HepG2 (cell line): Measurements from ENCODE around the gene SURF2. TPM values are rescaled to one million over a fixed set of nuclear protein-coding genes. Genes with fewer than 3 reads are reported as not detected.
A peak's percentile ranks its signal among the peaks of the same experiment; 100 is the strongest.

Experiments used
- AHDC1 ChIP-seq: sonication (generic); formaldehyde crosslinking; IDR thresholded peaks from 2 replicates; pipeline ENCODE4 v1.5.1; 2020; ENCODE audit warnings: mild to moderate bottlenecking, missing genetic modification reagents, borderline replicate concordance
- ATAD3A ChIP-seq: sonication (generic); formaldehyde crosslinking; IDR thresholded peaks from 2 replicates; pipeline ENCODE4 v1.4.0; 2020; ENCODE audit warnings: missing genetic modification reagents
- CBX1 ChIP-seq: IDR thresholded peaks from one replicate; pipeline ENCODE4 v1.6.1; 2016; ENCODE audit warnings: antibody characterized with exemption, low read depth
- ELF3 ChIP-seq: IDR thresholded peaks from 2 replicates; pipeline ENCODE4 v1.6.1; 2016; ENCODE audit warnings: missing genetic modification reagents, missing compliant biosample characterization
- PHF5A ChIP-seq: IDR thresholded peaks from one replicate; pipeline ENCODE4 v1.6.1; 2018; ENCODE audit warnings: low read depth, missing genetic modification reagents; ENCODE audit not compliant: unreplicated experiment
- PTBP1 ChIP-seq: fragments of 200-400 bp; formaldehyde crosslinking; IDR thresholded peaks from 2 replicates; pipeline ENCODE4 v1.6.1; 2018; ENCODE audit warnings: low read length, low read depth; ENCODE audit not compliant: poor library complexity, severe bottlenecking
- YEATS4 ChIP-seq: sonication (generic); formaldehyde crosslinking; IDR thresholded peaks from 2 replicates; pipeline ENCODE4 v1.4.0; 2020; ENCODE audit warnings: missing genetic modification reagents, borderline replicate concordance
- ZBTB26 ChIP-seq: IDR thresholded peaks from 2 replicates; pipeline ENCODE4 v1.6.1; 2016; ENCODE audit warnings: missing compliant biosample characterization, missing genetic modification reagents, borderline replicate concordance
- ZNF136 ChIP-seq: sonication (generic); formaldehyde crosslinking; IDR thresholded peaks from 2 replicates; pipeline ENCODE4 v1.8.1; 2022; ENCODE audit warnings: low read depth, mild to moderate bottlenecking, moderate library complexity, missing genetic modification reagents
- ZNF713 ChIP-seq: sonication (generic); formaldehyde crosslinking; IDR thresholded peaks from 2 replicates; pipeline ENCODE4 v1.4.0; 2020; ENCODE audit warnings: mild to moderate bottlenecking, missing genetic modification reagents
- ZNF775 ChIP-seq: sonication (generic); formaldehyde crosslinking; IDR thresholded peaks from 2 replicates; pipeline ENCODE4 v1.4.0; 2020; ENCODE audit warnings: missing genetic modification reagents, mild to moderate bottlenecking, moderate library complexity, borderline replicate concordance
- polyA plus RNA-seq, 8 experiments: library from polyadenylated mRNA; depleted of rRNA in 3 of 8; stranded (reverse) in 7 of 8; unstranded in 1 of 8; fragments of >200 nt; fragmentation: Illumina TruSeq in 4 of 8; extraction: Trizol in 4 of 8; gene quantifications; 2 replicates each; pipeline versions ENCODE4 v1.2.1 to v1.2.3, GENCODE V29; 2011 to 2016; ENCODE audit warnings: low read depth in 4 of 8, missing spikeins in 1 of 8, mixed read lengths in 1 of 8; ENCODE audit not compliant: insufficient read depth in 1 of 8
- total RNA-seq, 5 experiments: library from RNA; depleted of rRNA; stranded (reverse); fragments of >200 nt; fragmentation: Illumina TruSeq; extraction: Trizol; gene quantifications; 2 replicates each; pipeline ENCODE4 v1.2.3, GENCODE V29; 2016; ENCODE audit warnings: low read depth in 1 of 5
- TF ChIP-seq, protein P1 (sequence below): sonication (generic); formaldehyde crosslinking; IDR thresholded peaks from 2 replicates; pipeline ENCODE4 v1.9.0; 2021; ENCODE audit warnings: missing genetic modification reagents, borderline replicate concordance
- TF ChIP-seq, protein P2 (sequence below): sonication (generic); formaldehyde crosslinking; IDR thresholded peaks from 2 replicates; pipeline ENCODE4 v1.5.0; 2020; ENCODE audit warnings: missing genetic modification reagents
- TF ChIP-seq, protein P3 (sequence below): sonication (generic); formaldehyde crosslinking; IDR thresholded peaks from 2 replicates; pipeline ENCODE4 v1.9.0; 2021; ENCODE audit warnings: missing genetic modification reagents, borderline replicate concordance

SURF2 gene
- total and polyA plus RNA-seq, 2 of the 13 experiments (the other 11 are each of a cell fraction or from before 2014, with no cell fraction given), result 6.3 to 13.6 TPM

DNA sequence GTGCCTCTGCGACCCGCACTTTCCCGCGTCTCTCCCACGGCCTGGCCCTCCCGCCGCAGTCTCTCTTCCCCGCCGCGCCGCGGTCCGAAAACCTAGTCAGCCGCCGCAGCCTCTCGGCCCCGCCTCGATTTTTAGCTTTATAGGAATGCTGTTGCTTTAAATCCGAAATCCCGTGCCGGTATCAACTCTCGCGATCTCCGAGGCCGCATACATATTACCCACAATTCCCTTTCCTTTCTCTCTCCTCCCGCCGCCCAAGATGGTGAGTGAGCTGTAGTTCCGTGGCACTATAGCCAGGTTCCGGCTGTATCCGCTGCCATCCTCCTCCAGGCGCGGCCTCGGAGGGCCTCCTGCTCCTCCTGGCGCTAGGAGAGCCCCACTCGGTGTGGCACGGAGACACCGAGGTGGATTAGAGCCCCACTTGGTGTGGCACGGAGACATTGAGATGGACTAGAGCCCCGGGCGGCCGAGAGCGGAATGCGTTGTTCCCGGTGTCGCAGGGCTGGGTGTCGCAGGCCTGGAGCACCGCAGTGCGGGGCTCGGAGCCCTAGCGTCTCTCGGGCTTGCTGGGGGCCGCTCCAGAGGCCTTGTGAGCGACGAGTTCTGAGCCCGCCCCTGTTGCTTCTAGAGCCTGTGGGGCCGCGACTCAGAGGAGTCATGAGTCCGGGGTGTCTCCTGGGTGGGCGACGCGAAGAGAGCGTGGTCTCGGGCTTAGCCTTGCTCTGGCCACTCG, 8.2 kb upstream of the SURF2 start, which contains the start of the genes MED22 and RPL7A (continued):
- TF ChIP-seq, protein P1, sequence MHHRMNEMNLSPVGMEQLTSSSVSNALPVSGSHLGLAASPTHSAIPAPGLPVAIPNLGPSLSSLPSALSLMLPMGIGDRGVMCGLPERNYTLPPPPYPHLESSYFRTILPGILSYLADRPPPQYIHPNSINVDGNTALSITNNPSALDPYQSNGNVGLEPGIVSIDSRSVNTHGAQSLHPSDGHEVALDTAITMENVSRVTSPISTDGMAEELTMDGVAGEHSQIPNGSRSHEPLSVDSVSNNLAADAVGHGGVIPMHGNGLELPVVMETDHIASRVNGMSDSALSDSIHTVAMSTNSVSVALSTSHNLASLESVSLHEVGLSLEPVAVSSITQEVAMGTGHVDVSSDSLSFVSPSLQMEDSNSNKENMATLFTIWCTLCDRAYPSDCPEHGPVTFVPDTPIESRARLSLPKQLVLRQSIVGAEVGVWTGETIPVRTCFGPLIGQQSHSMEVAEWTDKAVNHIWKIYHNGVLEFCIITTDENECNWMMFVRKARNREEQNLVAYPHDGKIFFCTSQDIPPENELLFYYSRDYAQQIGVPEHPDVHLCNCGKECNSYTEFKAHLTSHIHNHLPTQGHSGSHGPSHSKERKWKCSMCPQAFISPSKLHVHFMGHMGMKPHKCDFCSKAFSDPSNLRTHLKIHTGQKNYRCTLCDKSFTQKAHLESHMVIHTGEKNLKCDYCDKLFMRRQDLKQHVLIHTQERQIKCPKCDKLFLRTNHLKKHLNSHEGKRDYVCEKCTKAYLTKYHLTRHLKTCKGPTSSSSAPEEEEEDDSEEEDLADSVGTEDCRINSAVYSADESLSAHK (CRISPR knock-in tag), result no peak
- TF ChIP-seq CBX1, result no peak
- TF ChIP-seq ATAD3A (CRISPR knock-in tag), result no peak
- TF ChIP-seq ZNF775 (CRISPR knock-in tag), result no peak
- no peak for TF ChIP-seq AHDC1 (CRISPR knock-in tag)
- TF ChIP-seq, protein P2, sequence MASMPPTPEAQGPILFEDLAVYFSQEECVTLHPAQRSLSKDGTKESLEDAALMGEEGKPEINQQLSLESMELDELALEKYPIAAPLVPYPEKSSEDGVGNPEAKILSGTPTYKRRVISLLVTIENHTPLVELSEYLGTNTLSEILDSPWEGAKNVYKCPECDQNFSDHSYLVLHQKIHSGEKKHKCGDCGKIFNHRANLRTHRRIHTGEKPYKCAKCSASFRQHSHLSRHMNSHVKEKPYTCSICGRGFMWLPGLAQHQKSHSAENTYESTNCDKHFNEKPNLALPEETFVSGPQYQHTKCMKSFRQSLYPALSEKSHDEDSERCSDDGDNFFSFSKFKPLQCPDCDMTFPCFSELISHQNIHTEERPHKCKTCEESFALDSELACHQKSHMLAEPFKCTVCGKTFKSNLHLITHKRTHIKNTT, result no peak
- TF ChIP-seq, protein P3, sequence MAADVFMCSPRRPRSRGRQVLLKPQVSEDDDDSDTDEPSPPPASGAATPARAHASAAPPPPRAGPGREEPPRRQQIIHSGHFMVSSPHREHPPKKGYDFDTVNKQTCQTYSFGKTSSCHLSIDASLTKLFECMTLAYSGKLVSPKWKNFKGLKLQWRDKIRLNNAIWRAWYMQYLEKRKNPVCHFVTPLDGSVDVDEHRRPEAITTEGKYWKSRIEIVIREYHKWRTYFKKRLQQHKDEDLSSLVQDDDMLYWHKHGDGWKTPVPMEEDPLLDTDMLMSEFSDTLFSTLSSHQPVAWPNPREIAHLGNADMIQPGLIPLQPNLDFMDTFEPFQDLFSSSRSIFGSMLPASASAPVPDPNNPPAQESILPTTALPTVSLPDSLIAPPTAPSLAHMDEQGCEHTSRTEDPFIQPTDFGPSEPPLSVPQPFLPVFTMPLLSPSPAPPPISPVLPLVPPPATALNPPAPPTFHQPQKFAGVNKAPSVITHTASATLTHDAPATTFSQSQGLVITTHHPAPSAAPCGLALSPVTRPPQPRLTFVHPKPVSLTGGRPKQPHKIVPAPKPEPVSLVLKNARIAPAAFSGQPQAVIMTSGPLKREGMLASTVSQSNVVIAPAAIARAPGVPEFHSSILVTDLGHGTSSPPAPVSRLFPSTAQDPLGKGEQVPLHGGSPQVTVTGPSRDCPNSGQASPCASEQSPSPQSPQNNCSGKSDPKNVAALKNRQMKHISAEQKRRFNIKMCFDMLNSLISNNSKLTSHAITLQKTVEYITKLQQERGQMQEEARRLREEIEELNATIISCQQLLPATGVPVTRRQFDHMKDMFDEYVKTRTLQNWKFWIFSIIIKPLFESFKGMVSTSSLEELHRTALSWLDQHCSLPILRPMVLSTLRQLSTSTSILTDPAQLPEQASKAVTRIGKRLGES (CRISPR knock-in tag), result no peak; the same call in 1 of the 2 replicates
- peak; percentile 55; the same call in 1 of the 2 replicates for TF ChIP-seq ELF3 (CRISPR knock-in tag)
- peak; percentile 44 for TF ChIP-seq PTBP1
- no peak for TF ChIP-seq ZNF136
- peak; percentile 67; the same call in 1 of the 2 replicates for TF ChIP-seq YEATS4 (CRISPR knock-in tag)
- TF ChIP-seq PHF5A (CRISPR knock-in tag), result no peak
- TF ChIP-seq ZBTB26 (CRISPR knock-in tag), result peak; percentile 83; the same call in 1 of the 2 replicates
- no peak for TF ChIP-seq ZNF713
